ENCODE results near the gene AUTS2.

The AUTS2 gene

DNA sequence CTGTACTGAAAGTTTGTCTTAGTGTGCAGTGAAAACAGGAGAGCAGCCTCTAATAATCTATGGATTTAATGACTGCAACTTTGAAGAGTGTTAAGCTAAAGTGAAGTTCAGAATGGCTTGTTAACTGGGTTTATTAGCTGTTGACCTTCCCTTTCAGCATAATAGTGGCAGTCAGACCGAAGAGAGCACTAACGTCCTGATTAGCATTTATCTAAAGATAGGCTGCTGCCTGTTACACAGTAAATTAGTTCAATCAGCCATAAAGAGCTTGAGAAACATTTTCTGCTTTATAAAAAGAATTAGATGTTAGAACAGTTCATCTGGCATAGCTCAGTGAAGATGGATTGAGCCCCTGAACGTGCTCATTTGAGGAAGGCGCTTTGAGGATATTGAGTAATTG is 433.0 kb downstream of the AUTS2 start:
- no peak for DNase-seq (ENCODE audit: low read depth in 2 of 2)

DNA sequence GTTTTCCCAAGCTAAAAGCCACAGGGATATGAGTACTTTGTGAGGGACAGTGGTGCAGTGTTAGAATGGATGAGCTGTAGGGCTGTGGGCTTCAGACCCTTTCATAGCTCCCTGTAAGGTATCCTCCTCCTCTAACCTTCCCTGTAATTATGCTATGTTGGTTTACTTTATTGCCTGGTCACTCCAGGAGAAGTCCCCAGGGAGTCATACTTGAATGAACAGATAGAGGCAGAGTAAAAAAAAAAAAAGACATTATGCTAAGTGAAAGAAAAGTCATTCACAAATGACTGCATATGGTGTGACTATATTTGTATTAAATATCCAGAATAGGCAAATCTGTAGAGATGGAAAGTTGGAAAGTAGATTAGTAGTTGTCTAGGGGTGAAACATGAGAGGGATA is 434.4 kb downstream of the AUTS2 start:
- DNase-seq (ENCODE audit: low read depth in 2 of 2) = no peak

DNA sequence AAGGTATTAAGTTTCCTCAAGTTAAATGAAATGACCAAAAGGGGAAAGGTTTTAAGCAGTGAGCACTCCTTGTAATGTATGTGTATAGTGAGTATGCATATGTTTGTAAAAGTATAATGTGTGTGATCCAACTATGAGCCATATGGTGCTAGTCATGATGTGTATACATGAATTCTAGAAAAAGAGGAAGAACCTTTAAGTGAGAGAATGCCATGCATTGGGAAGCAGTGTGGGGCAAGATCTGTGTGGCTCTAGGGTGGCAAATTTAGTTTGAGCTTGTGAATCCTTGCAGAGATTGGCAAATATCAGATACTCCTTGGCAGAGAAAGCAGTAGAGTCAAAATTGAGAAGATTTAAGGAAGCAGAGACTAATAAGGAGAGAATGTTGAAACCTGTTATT is 435.0 kb downstream of the AUTS2 start:
- no peak for DNase-seq (ENCODE audit: low read depth in 2 of 2)

GRCh38 chr7:70034999-70035398 is 436.7 kb downstream of the AUTS2 start:
- no peak for DNase-seq (ENCODE audit: low read depth in 2 of 2)

DNA sequence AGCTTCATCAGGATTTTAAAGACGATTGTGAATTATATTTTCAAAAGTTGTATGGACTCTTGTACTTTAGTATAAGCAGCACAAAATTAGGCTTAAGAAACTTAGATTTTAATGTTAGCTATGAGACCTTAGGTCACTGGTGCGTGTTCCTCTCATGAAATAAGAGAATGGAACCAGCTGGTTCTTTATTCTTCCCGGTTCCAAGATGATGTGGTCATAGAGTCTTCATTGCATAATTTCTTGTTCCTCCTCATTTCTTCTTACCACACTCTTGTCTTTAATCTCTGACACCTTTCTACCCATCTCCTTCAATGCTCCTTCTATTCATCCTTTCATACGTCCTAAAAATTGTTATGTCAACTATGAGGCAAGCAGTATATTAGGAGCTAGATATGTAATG is 437.2 kb downstream of the AUTS2 start:
- no peak for DNase-seq (ENCODE audit: low read depth in 2 of 2)

- no peak for DNase-seq (ENCODE audit: low read depth in 2 of 2)
Measured at GRCh38 chr7:70035955-70036354, 437.7 kb downstream of the AUTS2 start.

DNA sequence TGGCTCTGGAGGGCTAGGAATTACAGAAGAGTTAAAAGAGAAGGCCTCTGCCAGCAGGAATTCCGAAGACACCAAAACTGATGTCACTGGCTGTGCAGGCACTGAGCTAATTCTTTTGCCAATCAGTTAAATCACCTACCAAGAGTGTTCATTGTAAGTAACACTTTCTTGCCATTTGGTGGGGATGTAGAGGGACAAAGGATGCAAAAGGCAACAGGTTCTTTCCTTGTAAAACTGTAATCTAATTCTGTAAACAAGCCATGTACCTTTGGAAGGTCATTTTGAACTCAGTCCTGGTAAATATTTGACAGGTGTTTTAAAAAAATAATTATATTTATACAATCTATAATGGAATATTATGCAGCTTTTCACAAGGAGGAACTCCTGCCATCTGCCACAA is 438.4 kb downstream of the AUTS2 start:
- DNase-seq (ENCODE audit: low read depth in 2 of 2) = no peak

GRCh38 chr7:70037171-70037933 is 439.1 kb downstream of the AUTS2 start:
- DNase-seq (ENCODE audit: low read depth in 2 of 2) = no peak

DNA sequence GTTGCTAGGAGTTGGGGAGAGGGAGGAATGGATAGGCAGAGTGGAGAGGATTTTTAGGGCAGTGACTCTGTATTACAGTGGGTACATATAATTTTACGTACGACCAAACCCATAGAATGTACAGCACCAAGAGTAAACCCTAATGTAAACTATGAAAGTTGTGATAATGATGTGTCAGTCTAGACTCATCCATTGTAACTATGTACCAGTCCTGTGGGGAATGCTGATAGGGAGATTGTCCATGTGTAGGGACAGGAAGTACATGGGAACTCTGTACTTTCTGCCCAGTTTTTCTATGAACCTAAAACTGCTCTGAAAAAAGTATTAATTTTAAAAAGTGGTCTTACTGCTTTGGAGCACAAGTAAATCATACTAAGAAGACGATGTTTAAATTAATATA is 441.8 kb downstream of the AUTS2 start:
- no peak for DNase-seq (ENCODE audit: low read depth in 2 of 2)

GRCh38 chr7:70040970-70041766 is 442.9 kb downstream of the AUTS2 start:
- no peak for DNase-seq (ENCODE audit: low read depth in 2 of 2)

DNA sequence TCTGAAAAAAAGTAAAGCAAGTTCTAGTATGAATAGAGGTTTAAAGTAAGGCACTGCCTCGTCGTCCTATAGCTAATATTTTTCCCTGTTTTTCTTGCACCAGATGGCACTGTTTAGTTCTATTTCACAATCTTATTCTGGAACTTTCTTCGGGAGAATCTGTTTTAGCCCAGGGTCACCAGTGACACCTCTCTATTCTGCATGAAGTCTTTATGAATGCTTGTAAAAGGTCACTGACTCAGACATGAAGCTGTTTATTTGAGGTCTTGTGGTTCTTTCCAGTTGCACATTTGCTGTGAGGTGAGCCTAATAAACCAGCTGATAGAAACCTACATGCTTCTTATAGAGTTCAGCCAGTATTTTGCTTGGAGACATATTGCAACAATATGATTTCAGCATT is 444.3 kb downstream of the AUTS2 start:
- no peak for DNase-seq (ENCODE audit: low read depth in 2 of 2)

DNA sequence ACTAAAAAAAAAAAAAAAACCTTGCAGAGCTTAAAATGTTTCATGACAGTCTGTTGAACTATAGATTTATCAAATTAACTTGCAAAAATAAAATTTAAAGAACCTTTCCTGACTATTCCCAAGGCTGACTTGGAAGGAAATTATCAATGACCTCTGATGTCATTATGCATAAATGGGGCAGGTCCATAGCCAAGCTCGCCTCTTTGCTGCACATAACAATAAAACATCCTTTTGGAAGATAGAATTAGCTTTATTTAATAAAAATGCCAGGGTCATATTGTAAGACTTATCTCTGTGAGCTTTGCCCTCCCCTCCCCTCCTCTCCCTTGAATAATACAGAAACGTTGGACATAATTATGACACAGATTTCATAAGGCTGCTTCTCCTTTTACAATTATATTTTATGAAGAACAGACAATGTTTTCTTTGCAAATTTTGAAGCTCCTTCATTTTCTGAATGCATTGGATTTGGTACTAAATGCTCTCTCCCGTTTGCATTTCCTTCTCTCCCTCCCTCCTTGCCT is 444.8 kb downstream of the AUTS2 start:
- DNase-seq (ENCODE audit: low read depth in 2 of 2) = no peak

DNA sequence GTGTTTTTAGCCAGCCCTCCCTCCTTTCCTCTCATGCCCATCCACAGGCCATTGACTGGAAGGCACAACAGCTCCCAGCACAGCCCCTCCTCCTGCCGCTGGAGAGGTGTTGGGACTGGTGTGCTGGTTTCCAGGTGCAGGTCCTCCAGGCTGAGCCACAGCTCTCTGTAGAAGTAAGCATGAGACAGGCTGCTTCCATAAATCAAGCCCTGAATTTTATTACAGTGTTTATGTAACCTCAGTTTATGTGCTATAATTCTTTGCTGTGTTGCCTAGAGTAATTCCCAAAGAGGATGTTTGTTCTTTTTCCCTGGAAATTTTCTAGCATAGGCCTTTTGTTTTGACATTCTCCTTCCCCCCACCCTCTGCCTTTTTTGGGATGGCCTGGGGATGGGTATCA is 445.8 kb downstream of the AUTS2 start:
- DNase-seq (ENCODE audit: low read depth in 2 of 2) = no peak

GRCh38 chr7:70044525-70044924 is 446.2 kb downstream of the AUTS2 start:
- DNase-seq (ENCODE audit: low read depth in 2 of 2) = no peak

DNA sequence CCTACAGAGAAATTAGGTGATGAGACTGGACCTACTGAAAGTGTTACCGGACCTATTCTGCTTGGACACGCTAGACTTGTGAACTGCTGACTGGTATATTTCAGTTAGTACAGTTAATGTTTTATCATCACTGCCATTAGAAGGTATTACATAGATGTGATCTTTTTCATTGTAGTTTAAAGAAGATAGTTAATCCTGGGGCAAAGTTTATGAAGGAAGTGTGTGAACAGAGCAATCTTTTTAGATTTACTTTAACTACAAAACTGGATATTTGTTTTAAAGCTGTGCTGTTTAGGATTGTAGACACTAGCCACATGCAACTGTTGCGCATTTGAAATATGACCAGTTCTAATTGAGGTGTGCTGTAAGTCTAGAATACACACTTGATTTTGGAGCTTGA is 446.7 kb downstream of the AUTS2 start:
- no peak for DNase-seq (ENCODE audit: low read depth in 2 of 2)

GRCh38 chr7:70047384-70047783 is 449.1 kb downstream of the AUTS2 start:
- no peak for DNase-seq (ENCODE audit: low read depth in 2 of 2)

DNA sequence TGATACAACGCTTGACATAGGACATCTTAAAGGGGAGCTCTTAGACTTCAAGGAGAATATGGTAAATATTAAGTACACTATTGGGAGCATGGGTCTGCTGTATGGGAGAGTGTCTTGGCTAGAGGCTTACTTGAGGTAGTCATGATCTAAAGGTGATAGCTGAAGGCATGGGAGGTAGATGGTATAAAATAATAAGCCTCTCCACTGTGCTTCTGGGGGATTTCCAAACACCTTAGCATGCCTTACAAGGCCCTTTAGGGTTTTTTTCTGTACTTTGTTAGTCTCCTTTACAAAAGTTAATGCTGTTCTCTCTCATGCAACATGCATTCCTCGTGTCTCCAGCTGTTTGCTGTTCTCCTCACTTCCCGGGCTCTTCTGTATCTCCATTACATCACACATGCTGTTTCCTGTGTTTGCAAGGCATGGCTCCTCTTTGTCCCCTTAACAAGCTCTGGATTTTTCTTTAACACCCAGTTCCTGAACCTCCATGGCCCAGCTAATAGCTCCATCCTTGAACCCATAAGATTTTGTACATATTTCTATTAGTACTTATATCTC is 449.7 kb downstream of the AUTS2 start:
- no peak for DNase-seq (ENCODE audit: low read depth in 2 of 2)

GRCh38 chr7:70051726-70052125 is 453.5 kb downstream of the AUTS2 start:
- DNase-seq (ENCODE audit: low read depth in 2 of 2) = no peak

DNA sequence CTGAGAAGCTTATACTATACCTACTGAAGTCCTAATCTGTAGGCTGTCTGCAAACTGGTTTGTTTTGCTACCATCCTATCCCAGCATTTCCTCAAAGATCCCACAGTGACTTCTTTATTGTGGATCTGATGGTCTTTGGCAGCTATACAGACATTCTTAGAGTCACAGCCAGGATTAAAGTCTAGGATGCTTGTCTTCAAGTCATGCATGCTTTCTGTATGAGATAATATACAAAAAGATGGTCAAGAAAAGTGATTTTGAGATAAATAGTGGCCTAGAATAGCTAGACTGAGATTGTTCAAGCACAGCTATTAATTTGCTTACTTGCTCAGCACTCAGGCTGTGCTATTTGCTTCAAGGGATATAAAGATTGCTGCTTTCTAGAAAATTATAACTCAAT is 454.4 kb downstream of the AUTS2 start:
- DNase-seq (ENCODE audit: low read depth in 2 of 2) = no peak

- DNase-seq (ENCODE audit: low read depth in 2 of 2) = no peak
Measured at GRCh38 chr7:70053421-70053820, 455.1 kb downstream of the AUTS2 start.

DNA sequence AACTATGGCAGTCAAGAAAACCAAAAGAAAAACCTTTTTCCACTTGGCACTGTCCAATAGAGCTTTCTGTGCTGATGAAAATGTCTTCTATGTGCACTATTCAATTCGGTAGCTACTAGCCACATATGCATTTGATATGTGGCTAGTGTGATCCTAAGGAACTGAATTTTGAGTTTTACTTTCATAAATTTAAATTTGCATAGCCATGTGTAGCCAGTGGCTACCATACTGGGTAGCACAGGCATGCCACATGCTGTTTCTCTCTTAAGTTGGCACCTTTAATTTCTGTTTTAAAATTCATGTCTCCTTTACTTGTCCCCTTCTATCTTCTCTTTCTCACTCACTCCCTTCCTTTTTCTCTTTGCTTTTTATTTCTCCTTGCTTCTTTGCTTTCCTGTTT is 455.7 kb downstream of the AUTS2 start:
- no peak for DNase-seq (ENCODE audit: low read depth in 2 of 2)

- DNase-seq (ENCODE audit: low read depth in 2 of 2) = no peak
Measured at GRCh38 chr7:70056363-70056762, 458.1 kb downstream of the AUTS2 start.

Data from activated CD8-positive, alpha-beta memory T cell treated with anti-CD3 and anti-CD28 coated beads for 4 hours (primary cell).